GM23338 (cell line): ENCODE measurements around the gene FAM117B. TPM values are rescaled to one million over a fixed set of nuclear protein-coding genes. Genes with fewer than 3 reads are reported as not detected.

Experiments
- ATAC-seq: fragments of 200-7000 bp; cut with Tn5 transposase; 3 replicates; pipeline ENCODE4 v1.9.1; 2020
- DNase-seq: peaks from one replicate; pipeline ENCODE4 v3.0.0-alpha.2; 2015; ENCODE audit warnings: low spot score
- H2AFZ ChIP-seq: fragments of 200-600 bp; sonication (generic); 2 replicates; pipeline ENCODE4 v1.8.0; 2016; ENCODE audit warnings: antibody characterized with exemption, mild to moderate bottlenecking, moderate library complexity
- H3F3A ChIP-seq: fragments of 200-600 bp; sonication (generic); replicated peaks from 2 replicates; pipeline ENCODE4 v1.8.0; 2017; ENCODE audit warnings: antibody characterized with exemption, mixed run types, low read depth
- H3K27ac ChIP-seq: fragments of 200-600 bp; sonication (generic); 2 replicates; pipeline ENCODE4 v1.6.1; 2016; ENCODE audit warnings: low read depth
- H3K27me3 ChIP-seq: fragments of 200-600 bp; sonication (generic); 2 replicates; pipeline ENCODE4 v1.8.0; 2016; ENCODE audit warnings: mild to moderate bottlenecking, mixed run types, moderate library complexity; ENCODE audit not compliant: insufficient read depth
- H3K36me3 ChIP-seq: fragments of 200-600 bp; sonication (generic); 2 replicates; pipeline ENCODE4 v1.8.0; 2016; ENCODE audit warnings: mild to moderate bottlenecking; ENCODE audit not compliant: insufficient read depth
- H3K4me1 ChIP-seq: fragments of 200-600 bp; sonication (generic); 2 replicates; pipeline ENCODE4 v1.8.0; 2016; ENCODE audit warnings: mild to moderate bottlenecking, moderate library complexity; ENCODE audit not compliant: insufficient read depth
- H3K4me2 ChIP-seq: fragments of 200-600 bp; sonication (generic); 2 replicates; pipeline ENCODE4 v1.7.1; 2017; ENCODE audit warnings: mixed run types
- H3K4me3 ChIP-seq: fragments of 200-600 bp; sonication (generic); 2 replicates; pipeline ENCODE4 v1.6.1; 2016; ENCODE audit warnings: mixed run types
- H3K79me2 ChIP-seq: fragments of 200-600 bp; sonication (generic); replicated peaks from 2 replicates; pipeline ENCODE4 v1.8.0; 2017; ENCODE audit warnings: mild to moderate bottlenecking; ENCODE audit not compliant: insufficient read depth
- H3K9me2 ChIP-seq: fragments of 200-600 bp; sonication (generic); 2 replicates; pipeline ENCODE4 v1.8.0; 2017; ENCODE audit not compliant: insufficient read depth
- H4K20me1 ChIP-seq: fragments of 200-600 bp; sonication (generic); replicated peaks from 2 replicates; pipeline ENCODE4 v1.8.0; 2017; ENCODE audit warnings: mild to moderate bottlenecking; ENCODE audit not compliant: insufficient read depth
- H3K27ac Mint-ChIP-seq: 2 replicates; pipeline ENCODE4 v1.8.0; 2020; ENCODE audit warnings: inconsistent platforms, mild to moderate bottlenecking, moderate library complexity, mixed read lengths
- H3K27me3 Mint-ChIP-seq: 3 replicates; pipeline ENCODE4 v1.8.0; 2022; ENCODE audit warnings: low read depth, mild to moderate bottlenecking, moderate library complexity, mixed read lengths, inconsistent platforms; ENCODE audit not compliant: insufficient read depth, poor library complexity
- H3K36me3 Mint-ChIP-seq: 3 replicates; pipeline ENCODE4 v1.8.0; 2021; ENCODE audit warnings: low read depth, mild to moderate bottlenecking, inconsistent platforms, moderate library complexity, mixed read lengths
- H3K4me1 Mint-ChIP-seq: 3 replicates; pipeline ENCODE4 v1.8.0; 2020; ENCODE audit warnings: mild to moderate bottlenecking, inconsistent platforms, mixed read lengths
- H3K4me3 Mint-ChIP-seq: 3 replicates; pipeline ENCODE4 v1.8.0; 2021; ENCODE audit warnings: moderate library complexity, mild to moderate bottlenecking, inconsistent platforms, mixed read lengths
- H3K9me3 Mint-ChIP-seq: 3 replicates; pipeline ENCODE4 v1.8.0; 2020; ENCODE audit warnings: moderate library complexity, mild to moderate bottlenecking, inconsistent platforms, mixed read lengths
- EZH2phosphoT487 ChIP-seq: fragments of 200-600 bp; sonication (generic); IDR thresholded peaks from one replicate; pipeline ENCODE4 v1.8.1; 2018; ENCODE audit warnings: antibody characterized with exemption; ENCODE audit not compliant: unreplicated experiment
- JUNB ChIP-seq: IDR thresholded peaks from one replicate; pipeline ENCODE4 v1.6.1; 2016; ENCODE audit warnings: antibody characterized with exemption; ENCODE audit not compliant: unreplicated experiment
- NANOG ChIP-seq: IDR thresholded peaks from 2 replicates; pipeline ENCODE4 v1.6.1; 2016; ENCODE audit warnings: antibody characterized with exemption, borderline replicate concordance
- STAT1 ChIP-seq: IDR thresholded peaks from one replicate; pipeline ENCODE4 v1.6.1; 2016; ENCODE audit warnings: antibody characterized with exemption; ENCODE audit not compliant: unreplicated experiment
- ZNF114 ChIP-seq: fragments of 250-450 bp; sonication (Bioruptor Pico); IDR thresholded peaks from 2 replicates; pipeline ENCODE4 v1.5.0; 2020; ENCODE audit warnings: mild to moderate bottlenecking, moderate library complexity
- polyA plus RNA-seq: library from polyadenylated mRNA; unstranded; fragments of >200 nt; fragmentation: Nextera tagmentation; extraction: Ambion mirVana; gene quantifications from 2 replicates; pipeline ENCODE4 v1.2.1, GENCODE V29; 2016
- total RNA-seq: library from RNA; depleted of rRNA; stranded (reverse); fragments of >200 nt; shearing (Covaris generic); gene quantifications from 2 replicates; pipeline ENCODE4 v1.2.3, GENCODE V29; 2014
- TF ChIP-seq, protein P1 (sequence below), 2 experiments: fragments of 200-600 bp in 1 of 2; sonication (generic) in 1 of 2; conservative IDR thresholded peaks; 2 replicates each; pipeline versions ENCODE4 v1.5.1 to v1.6.1; 2016 to 2017; ENCODE audit warnings: antibody characterized with exemption in 2 of 2, low read depth in 2 of 2, mild to moderate bottlenecking in 2 of 2, moderate library complexity in 1 of 2
- TF ChIP-seq, protein P2 (sequence below): IDR thresholded peaks from one replicate; pipeline ENCODE4 v1.6.1; 2018; ENCODE audit warnings: antibody characterized with exemption; ENCODE audit not compliant: unreplicated experiment

The FAM117B gene
- total and polyA plus RNA-seq, 2 experiments from 2014 or later = 8.4 to 23.0 TPM

DNA sequence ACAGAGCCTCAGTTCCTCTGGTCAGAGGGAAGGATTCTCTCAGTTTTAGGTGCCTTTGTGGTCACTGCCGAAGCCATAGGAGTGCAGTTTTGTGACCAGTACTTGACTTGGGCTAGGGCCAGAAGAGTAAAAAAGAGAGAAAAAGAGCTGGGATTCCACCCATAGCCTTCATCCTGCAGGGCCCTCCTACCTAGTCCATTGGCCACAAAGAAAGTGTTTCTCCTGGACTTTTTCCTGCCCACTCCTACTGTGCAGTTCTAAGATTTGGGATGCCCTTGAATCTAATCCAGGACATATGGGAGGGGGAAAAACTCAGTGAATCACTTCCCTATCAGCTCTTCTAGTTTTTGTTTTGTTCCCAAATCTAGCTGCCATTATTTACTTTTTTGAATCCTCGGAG, 26.0 kb downstream of the FAM117B start (continued):
- TF ChIP-seq, protein P1, sequence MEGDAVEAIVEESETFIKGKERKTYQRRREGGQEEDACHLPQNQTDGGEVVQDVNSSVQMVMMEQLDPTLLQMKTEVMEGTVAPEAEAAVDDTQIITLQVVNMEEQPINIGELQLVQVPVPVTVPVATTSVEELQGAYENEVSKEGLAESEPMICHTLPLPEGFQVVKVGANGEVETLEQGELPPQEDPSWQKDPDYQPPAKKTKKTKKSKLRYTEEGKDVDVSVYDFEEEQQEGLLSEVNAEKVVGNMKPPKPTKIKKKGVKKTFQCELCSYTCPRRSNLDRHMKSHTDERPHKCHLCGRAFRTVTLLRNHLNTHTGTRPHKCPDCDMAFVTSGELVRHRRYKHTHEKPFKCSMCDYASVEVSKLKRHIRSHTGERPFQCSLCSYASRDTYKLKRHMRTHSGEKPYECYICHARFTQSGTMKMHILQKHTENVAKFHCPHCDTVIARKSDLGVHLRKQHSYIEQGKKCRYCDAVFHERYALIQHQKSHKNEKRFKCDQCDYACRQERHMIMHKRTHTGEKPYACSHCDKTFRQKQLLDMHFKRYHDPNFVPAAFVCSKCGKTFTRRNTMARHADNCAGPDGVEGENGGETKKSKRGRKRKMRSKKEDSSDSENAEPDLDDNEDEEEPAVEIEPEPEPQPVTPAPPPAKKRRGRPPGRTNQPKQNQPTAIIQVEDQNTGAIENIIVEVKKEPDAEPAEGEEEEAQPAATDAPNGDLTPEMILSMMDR (conservative IDR thresholded peaks at IDR 0.05; ENCODE audit: low read depth in 2 of 2) = no peak
- TF ChIP-seq, protein P2, sequence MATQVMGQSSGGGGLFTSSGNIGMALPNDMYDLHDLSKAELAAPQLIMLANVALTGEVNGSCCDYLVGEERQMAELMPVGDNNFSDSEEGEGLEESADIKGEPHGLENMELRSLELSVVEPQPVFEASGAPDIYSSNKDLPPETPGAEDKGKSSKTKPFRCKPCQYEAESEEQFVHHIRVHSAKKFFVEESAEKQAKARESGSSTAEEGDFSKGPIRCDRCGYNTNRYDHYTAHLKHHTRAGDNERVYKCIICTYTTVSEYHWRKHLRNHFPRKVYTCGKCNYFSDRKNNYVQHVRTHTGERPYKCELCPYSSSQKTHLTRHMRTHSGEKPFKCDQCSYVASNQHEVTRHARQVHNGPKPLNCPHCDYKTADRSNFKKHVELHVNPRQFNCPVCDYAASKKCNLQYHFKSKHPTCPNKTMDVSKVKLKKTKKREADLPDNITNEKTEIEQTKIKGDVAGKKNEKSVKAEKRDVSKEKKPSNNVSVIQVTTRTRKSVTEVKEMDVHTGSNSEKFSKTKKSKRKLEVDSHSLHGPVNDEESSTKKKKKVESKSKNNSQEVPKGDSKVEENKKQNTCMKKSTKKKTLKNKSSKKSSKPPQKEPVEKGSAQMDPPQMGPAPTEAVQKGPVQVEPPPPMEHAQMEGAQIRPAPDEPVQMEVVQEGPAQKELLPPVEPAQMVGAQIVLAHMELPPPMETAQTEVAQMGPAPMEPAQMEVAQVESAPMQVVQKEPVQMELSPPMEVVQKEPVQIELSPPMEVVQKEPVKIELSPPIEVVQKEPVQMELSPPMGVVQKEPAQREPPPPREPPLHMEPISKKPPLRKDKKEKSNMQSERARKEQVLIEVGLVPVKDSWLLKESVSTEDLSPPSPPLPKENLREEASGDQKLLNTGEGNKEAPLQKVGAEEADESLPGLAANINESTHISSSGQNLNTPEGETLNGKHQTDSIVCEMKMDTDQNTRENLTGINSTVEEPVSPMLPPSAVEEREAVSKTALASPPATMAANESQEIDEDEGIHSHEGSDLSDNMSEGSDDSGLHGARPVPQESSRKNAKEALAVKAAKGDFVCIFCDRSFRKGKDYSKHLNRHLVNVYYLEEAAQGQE = no peak
- no peak for TF ChIP-seq JUNB
- no peak for TF ChIP-seq NANOG
- TF ChIP-seq EZH2phosphoT487 = no peak

DNA sequence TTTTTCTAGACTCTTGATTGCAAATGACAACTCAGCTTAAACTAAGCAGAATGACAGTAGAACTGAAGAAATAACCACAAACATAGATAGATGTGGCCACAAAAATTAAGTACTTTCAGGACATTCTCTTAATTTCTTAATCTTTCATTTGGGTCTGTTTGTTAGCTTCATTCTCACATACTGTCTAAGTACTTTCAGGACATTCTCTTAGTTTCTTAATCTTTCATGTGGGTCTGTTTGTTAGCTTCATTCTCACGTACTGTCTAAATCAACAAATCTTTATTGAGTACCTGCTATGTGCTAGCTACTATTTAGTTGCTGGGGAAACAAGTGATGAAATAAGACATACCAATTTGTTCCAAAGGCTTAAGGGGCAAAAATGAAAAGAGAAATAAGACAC, 35.1 kb downstream of the FAM117B start:
- Mint-ChIP-seq H3K9me3 (no peaks in the 10 kb centered on the region), H3K27me3 (no peaks in the 10 kb centered on the region), H3K27ac (no peak overlapping the region; the same call in 1 of the 2 replicates), H3K4me3 (no peak overlapping the region), H3K36me3 (no peaks in the 10 kb centered on the region), H3K4me1 (no peaks in the 10 kb centered on the region; the same call in 2 of the 3 replicates)
- TF ChIP-seq EZH2phosphoT487 = no peak
- no peak for TF ChIP-seq ZNF114 (CRISPR knock-in tag)
- no peak for TF ChIP-seq STAT1
- TF ChIP-seq, protein P1 (conservative IDR thresholded peaks at IDR 0.05; ENCODE audit: low read depth in 2 of 2) = no peak
- ATAC-seq (no peak), DNase-seq (no peak)
- Histone ChIP-seq H3K4me1 (no peaks in the 10 kb centered on the region), H3K36me3 (no peaks in the 10 kb centered on the region), H4K20me1 (peaks cover 15% of the 10 kb centered on the region), H2AFZ (no peak overlapping the region), H3K79me2 (peaks cover 91% of the 10 kb centered on the region), H3K27me3 (no peaks in the 10 kb centered on the region), H3K4me2 (no peak overlapping the region), H3F3A (no peaks in the 10 kb centered on the region), H3K4me3 (no peak overlapping the region), H3K27ac (peak overlapping the region; percentile 55; the same call in 1 of the 2 replicates), H3K9me2 (no peaks in the 10 kb centered on the region)
